ENCODE measurements around the gene HLA-DRA.

The HLA-DRA gene

GRCh38 chr6:32415521-32416019 is 24.1 kb upstream of the HLA-DRA start:
- peak overlapping the region; percentile 22 for H3K4me3 ChIP-seq
- DNase-seq (ENCODE audit: low spot score), result peak; percentile 81
- H3K27ac ChIP-seq, result no peak overlapping the region
- TF ChIP-seq CTCF (IDR thresholded peaks at IDR 0.05), result peak; percentile 96

- no peak for DNase-seq (ENCODE audit: low spot score)
- no peak overlapping the region for H3K27ac ChIP-seq
- H3K4me3 ChIP-seq, result no peak overlapping the region
- TF ChIP-seq CTCF (IDR thresholded peaks at IDR 0.05), result no peak
Measured at GRCh38 chr6:32416036-32416435, 23.7 kb upstream of the HLA-DRA start.

GRCh38 chr6:32424589-32425300 is 14.9 kb upstream of the HLA-DRA start:
- DNase-seq (ENCODE audit: low spot score), result no peak
- TF ChIP-seq CTCF (IDR thresholded peaks at IDR 0.05), result no peak
- H3K27ac ChIP-seq, result no peak overlapping the region
- no peak overlapping the region for H3K4me3 ChIP-seq

GRCh38 chr6:32426338-32426737 is 13.3 kb upstream of the HLA-DRA start:
- no peak for DNase-seq (ENCODE audit: low spot score)
- Histone ChIP-seq H3K27ac (no peak overlapping the region), H3K4me3 (no peak overlapping the region)
- no peak for TF ChIP-seq CTCF (IDR thresholded peaks at IDR 0.05)

GRCh38 chr6:32427218-32427617 is 12.5 kb upstream of the HLA-DRA start:
- Histone ChIP-seq H3K27ac (no peak overlapping the region), H3K4me3 (no peak overlapping the region)
- TF ChIP-seq CTCF (IDR thresholded peaks at IDR 0.05), result no peak
- DNase-seq (ENCODE audit: low spot score), result no peak

GRCh38 chr6:32427934-32428474 is 11.7 kb upstream of the HLA-DRA start:
- no peak for TF ChIP-seq CTCF (IDR thresholded peaks at IDR 0.05)
- DNase-seq (ENCODE audit: low spot score), result no peak
- Histone ChIP-seq H3K27ac (no peak overlapping the region), H3K4me3 (no peak overlapping the region)

- no peak overlapping the region for H3K4me3 ChIP-seq
- no peak for DNase-seq (ENCODE audit: low spot score)
- no peak overlapping the region for H3K27ac ChIP-seq
- TF ChIP-seq CTCF (IDR thresholded peaks at IDR 0.05), result no peak
Measured at GRCh38 chr6:32430179-32430578, 9.5 kb upstream of the HLA-DRA start.
